Spinal cord (tissue), 10 donors: ENCODE data around the gene CPEB2. TPM values are rescaled to one million over a fixed set of nuclear protein-coding genes. Genes with fewer than 3 reads are reported as not detected.

Experiments used
- DNase-seq, 6 donors: peaks; one replicate each; pipeline versions ENCODE4 v3.0.0 to v3.0.0-alpha.2; 2013 to 2015; ENCODE audit warnings: low spot score in 6 of 6, low read depth in 4 of 6
- H3K27ac ChIP-seq: one replicate; pipeline ENCODE4 v1.5.1; 2013; ENCODE audit warnings: low read depth, low read length, control low read depth
- H3K27me3 ChIP-seq: one replicate; pipeline ENCODE4 v1.6.1; 2013; ENCODE audit warnings: low read length; ENCODE audit not compliant: control insufficient read depth, insufficient read depth
- H3K36me3 ChIP-seq: one replicate; pipeline ENCODE4 v1.6.1; 2013; ENCODE audit warnings: low read length; ENCODE audit not compliant: control insufficient read depth, insufficient read depth
- H3K4me1 ChIP-seq: one replicate; pipeline ENCODE4 v1.6.1; 2013; ENCODE audit warnings: low read length; ENCODE audit not compliant: control insufficient read depth, insufficient read depth
- H3K4me3 ChIP-seq: one replicate; pipeline ENCODE4 v1.5.1; 2013; ENCODE audit warnings: low read depth, low read length, control low read depth
- H3K9me3 ChIP-seq: one replicate; pipeline ENCODE4 v1.6.1; 2013; ENCODE audit warnings: low read length; ENCODE audit not compliant: control insufficient read depth, insufficient read depth
- WGBS: methylation state at CpG from one replicate; pipeline ENCODE4 v1.1.5; 2013; ENCODE audit warnings: missing lambda C conversion rate; ENCODE audit not compliant: insufficient coverage; 5-methylcytosine and 5-hydroxymethylcytosine counted together
- long read RNA-seq, 4 donors: transcript quantifications; one replicate each; lab custom pipeline, GENCODE V29; 2026
- polyA plus RNA-seq, 2 donors: library from polyadenylated mRNA; unstranded; fragments of 120-200 nt; gene quantifications; one replicate each; pipeline ENCODE4 v1.2.1, GENCODE V29; 2013; ENCODE audit not compliant: insufficient read length in 2 of 2
- total RNA-seq, 2 donors: library from RNA; depleted of rRNA in 1 of 2; stranded (reverse); fragments of 120-200 nt in 1 of 2; fragments of >200 nt in 1 of 2; gene quantifications; one replicate each; pipeline versions ENCODE4 v1.2.3 to v1.2.4, GENCODE V29; 2013 to 2014
- donor health status: healthy.

Gene CPEB2
- total RNA-seq (10 to 100 TPM; 42.0 to 64.2 TPM), polyA plus RNA-seq (10 to 100 TPM; 46.3 to 56.1 TPM)
- long read RNA-seq, donor 1, full-length matches to known transcripts: 6 of 12 reads
- long read RNA-seq, donor 1, partial matches to known transcripts: 6 of 12 reads
- long read RNA-seq, donor 1, other reads (novel, unspliced or antisense): 0 of 12 reads
- long read RNA-seq, donor 2, full-length matches to known transcripts: 3 of 3 reads
- long read RNA-seq, donor 2, partial matches to known transcripts: 0 of 3 reads
- long read RNA-seq, donor 2, other reads (novel, unspliced or antisense): 0 of 3 reads
- long read RNA-seq, donor 3, full-length matches to known transcripts: 4 of 4 reads
- long read RNA-seq, donor 3, partial matches to known transcripts: 0 of 4 reads
- long read RNA-seq, donor 3, other reads (novel, unspliced or antisense): 0 of 4 reads
- long read RNA-seq, donor 4: 0 reads

DNA sequence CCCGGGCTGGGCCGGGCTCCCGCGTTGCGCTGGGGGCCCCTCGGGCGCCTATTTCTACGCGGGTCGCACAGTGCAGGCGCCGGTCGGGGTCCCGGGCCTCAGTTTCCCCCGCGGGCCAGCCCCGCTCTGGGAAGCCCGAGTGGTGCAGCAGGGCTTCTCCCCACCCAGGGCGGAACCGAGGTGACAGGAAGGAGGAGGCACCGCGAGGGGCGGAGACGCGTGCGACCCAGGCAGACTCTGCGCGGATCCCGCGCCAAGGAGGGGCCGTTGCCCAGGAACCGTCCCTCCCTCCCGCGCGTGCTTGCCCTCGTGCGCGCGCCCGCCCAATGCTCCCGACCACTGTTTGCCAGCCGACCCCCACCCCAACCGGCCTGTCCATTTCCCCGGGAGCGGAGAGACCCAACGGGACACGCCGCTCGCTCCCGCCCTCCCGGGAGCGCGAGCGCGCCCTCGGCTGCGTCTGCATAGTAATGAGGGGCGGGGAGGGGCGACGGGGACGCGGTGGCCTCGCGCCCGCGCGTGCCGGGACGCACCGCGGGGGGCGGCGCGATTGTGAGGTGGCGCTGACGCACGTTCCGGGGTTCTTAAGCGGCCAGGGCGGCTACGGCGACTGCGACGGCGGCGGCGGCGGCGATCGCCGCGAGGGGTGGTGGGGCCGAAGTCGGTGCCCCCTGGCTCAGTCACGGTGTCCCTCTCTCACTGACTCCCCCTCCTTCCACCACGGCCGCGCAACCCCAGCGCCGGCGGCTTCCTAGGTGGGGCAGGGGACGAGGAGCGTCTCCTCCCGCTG lies at the start of gene CPEB2:
Gene CPEB2, plus strand, starts transcription at position 613 of the 790 bp plus-strand sequence. CDS start 193 bp downstream, outside the sequence.
- WGBS: under 1% methylated on average over 99 of the region's 104 CpGs
- Histone ChIP-seq H3K4me3 (peak within 1 kb of the TSS; percentile 93), H3K4me1 (no peaks in the 10 kb centered on the region), H3K27ac (peak within 1 kb of the TSS; percentile 100), H3K9me3 (peaks cover 2% of the 10 kb centered on the region), H3K36me3 (no peaks in the 10 kb centered on the region), H3K27me3 (no peaks in the 10 kb centered on the region)
- peak; percentile 88 to 99 (median 92) for DNase-seq

DNA sequence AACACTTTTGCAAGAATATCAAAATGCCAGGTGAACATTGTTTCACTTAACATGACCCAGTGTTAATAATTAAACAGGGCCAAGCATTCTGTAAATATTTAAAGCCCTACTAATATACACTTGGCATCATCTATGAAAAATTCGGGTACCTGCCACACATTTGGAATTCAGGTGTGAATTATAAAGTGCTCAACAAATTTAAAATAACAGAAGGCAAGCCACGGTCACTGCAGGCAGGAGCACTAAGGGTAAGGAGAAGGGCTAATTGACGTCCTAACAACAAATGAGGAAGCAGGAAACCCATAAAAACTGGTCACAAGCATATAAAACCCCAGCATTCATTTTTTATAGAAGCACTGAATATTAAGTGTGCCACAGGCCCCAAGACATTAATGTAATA lies 43.8 kb upstream of the CPEB2 start:
- Histone ChIP-seq H3K4me3 (no peak overlapping the region), H3K27me3 (no peaks in the 10 kb centered on the region), H3K36me3 (no peaks in the 10 kb centered on the region), H3K9me3 (no peaks in the 10 kb centered on the region), H3K27ac (no peak overlapping the region), H3K4me1 (no peaks in the 10 kb centered on the region)
- no peak for DNase-seq
- no CpG with 5 or more reads among the region's 3 CpGs for WGBS

- no peak for DNase-seq
- H3K4me1 ChIP-seq: no peaks in the 10 kb centered on the region
- H3K36me3 ChIP-seq: no peaks in the 10 kb centered on the region
- no peak overlapping the region for H3K4me3 ChIP-seq
- H3K27ac ChIP-seq: no peak overlapping the region
- no peaks in the 10 kb centered on the region for H3K27me3 ChIP-seq
- no peaks in the 10 kb centered on the region for H3K9me3 ChIP-seq
Observed at GRCh38 chr4:14961292-14961691, 41.0 kb upstream of the CPEB2 start.

DNA sequence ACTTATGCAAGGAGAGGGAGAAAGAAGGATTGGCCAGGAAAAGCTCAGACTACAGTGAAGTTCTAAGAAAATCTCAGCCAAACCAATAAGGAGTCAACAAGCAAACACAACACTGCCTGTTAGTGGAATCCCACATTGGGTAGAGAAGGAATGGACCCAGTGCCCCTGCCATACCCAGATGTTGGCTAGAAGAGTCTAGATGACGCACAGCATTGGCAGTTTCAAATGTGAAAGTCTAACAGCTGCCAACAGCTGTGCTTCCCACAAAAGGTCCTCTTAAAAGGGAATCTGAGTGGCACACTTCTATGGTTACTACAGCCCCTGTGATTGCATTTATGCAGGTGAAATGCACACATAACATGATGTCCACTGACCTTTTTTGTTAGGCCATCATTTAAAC lies 37.2 kb upstream of the CPEB2 start:
- Histone ChIP-seq H3K27ac (no peak overlapping the region), H3K27me3 (no peaks in the 10 kb centered on the region), H3K36me3 (no peaks in the 10 kb centered on the region), H3K9me3 (no peaks in the 10 kb centered on the region), H3K4me3 (no peak overlapping the region), H3K4me1 (no peaks in the 10 kb centered on the region)
- 92% methylated on average over 1 of the region's 1 CpG for WGBS
- no peak for DNase-seq

GRCh38 chr4:14967982-14968381 lies 34.3 kb upstream of the CPEB2 start:
- Histone ChIP-seq H3K27me3 (no peaks in the 10 kb centered on the region), H3K4me3 (no peak overlapping the region)

DNA sequence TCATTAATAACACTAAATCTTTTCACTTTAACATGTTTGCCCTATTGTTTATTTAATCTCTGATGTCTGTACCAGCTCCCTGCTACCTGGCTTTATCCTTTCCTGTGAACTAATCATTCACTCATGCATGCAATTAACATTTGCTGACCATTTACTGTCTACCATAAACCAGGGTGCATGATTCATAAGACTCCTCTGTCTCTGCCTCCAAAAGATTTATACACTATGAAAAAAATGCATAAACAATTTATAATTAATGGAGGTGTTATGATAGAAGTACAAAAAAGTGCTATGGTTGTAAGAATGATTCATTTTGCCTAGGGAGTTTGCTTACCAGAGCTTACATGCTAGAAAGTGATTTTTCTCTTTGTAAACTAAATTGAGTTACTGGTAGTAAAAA lies 24.5 kb upstream of the CPEB2 start:
- no peaks in the 10 kb centered on the region for H3K36me3 ChIP-seq
- no peaks in the 10 kb centered on the region for H3K4me1 ChIP-seq
- no peaks in the 10 kb centered on the region for H3K27me3 ChIP-seq
- DNase-seq: peak in 1 of 6 donors; percentile 8
- no peak overlapping the region for H3K4me3 ChIP-seq
- peaks cover 2% of the 10 kb centered on the region for H3K9me3 ChIP-seq
- no peak overlapping the region for H3K27ac ChIP-seq

More at GRCh38 chr4:14967982-14968381, 34.3 kb upstream of the CPEB2 start:
- H3K36me3 ChIP-seq: no peaks in the 10 kb centered on the region
- 100% methylated on average over 1 of the region's 3 CpGs for WGBS
- H3K4me1 ChIP-seq: no peaks in the 10 kb centered on the region
- peaks cover 2% of the 10 kb centered on the region for H3K9me3 ChIP-seq
- no peak overlapping the region for H3K27ac ChIP-seq
- DNase-seq: no peak

DNA sequence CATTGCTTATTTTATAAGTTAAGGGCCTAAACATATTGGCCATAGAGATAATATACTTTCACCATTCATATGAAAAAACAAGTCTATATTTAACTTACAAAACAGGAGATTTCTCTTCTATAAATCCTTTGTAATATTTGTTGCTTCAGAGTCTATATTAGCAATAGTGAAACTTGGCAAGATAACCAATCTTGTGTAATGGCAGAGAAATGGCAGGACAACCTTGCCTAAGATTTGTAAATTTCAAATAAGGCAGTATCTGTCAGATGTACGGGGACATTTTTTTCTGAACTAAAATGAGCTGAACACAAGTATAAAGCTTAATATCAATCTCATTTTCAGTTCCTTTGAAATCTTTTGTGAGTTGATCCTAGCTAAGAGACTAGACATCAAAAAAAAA lies 17.8 kb upstream of the CPEB2 start:
- no peak overlapping the region for H3K27ac ChIP-seq
- H3K27me3 ChIP-seq: no peaks in the 10 kb centered on the region
- no peak for DNase-seq
- H3K36me3 ChIP-seq: no peaks in the 10 kb centered on the region
- no peaks in the 10 kb centered on the region for H3K9me3 ChIP-seq
- H3K4me1 ChIP-seq: no peaks in the 10 kb centered on the region
- WGBS: no CpG with 5 or more reads among the region's 1 CpG
- no peak overlapping the region for H3K4me3 ChIP-seq

DNA sequence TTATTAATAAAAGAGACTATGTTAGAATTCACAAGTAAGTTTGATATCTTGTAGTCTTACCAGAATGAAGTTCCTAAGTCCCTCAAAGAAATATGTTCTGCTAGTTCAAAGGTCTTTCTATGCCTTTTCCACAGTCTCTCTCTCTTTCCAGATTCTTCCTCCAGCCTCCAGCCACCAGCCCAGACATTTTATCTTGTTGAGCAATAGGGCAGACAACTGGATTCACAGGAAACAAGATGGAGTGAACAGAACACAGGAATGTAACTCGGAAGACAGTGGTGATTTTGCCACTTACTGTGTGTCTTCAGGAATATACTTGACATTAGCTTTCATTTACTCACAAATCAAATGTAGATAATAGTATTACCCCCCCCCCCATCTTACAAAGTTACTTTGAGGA lies 17.1 kb upstream of the CPEB2 start:
- Histone ChIP-seq H3K4me3 (no peak overlapping the region), H3K27me3 (no peaks in the 10 kb centered on the region), H3K36me3 (no peaks in the 10 kb centered on the region), H3K4me1 (no peaks in the 10 kb centered on the region), H3K9me3 (no peaks in the 10 kb centered on the region), H3K27ac (no peak overlapping the region)
- DNase-seq: no peak
- WGBS: no CpG with 5 or more reads among the region's 1 CpG

- no peak overlapping the region for H3K27ac ChIP-seq
- no peaks in the 10 kb centered on the region for H3K27me3 ChIP-seq
- H3K4me1 ChIP-seq: no peaks in the 10 kb centered on the region
- no peak for DNase-seq
- H3K4me3 ChIP-seq: no peak overlapping the region
- no peaks in the 10 kb centered on the region for H3K9me3 ChIP-seq
- H3K36me3 ChIP-seq: no peaks in the 10 kb centered on the region
- 100% methylated on average over 1 of the region's 1 CpG for WGBS
Observed at GRCh38 chr4:14985843-14986242, 16.4 kb upstream of the CPEB2 start.
